Activated CD8-positive, alpha-beta T cell treated with anti-CD3 and anti-CD28 coated beads for 36 hours (primary cell): ENCODE results near the gene ZNF407. TPM values are rescaled to one million over a fixed set of nuclear protein-coding genes. Genes with fewer than 3 reads are reported as not detected.
"Not testable (repeated sequence)": the region's sequence is repeated elsewhere in the genome, so short reads cannot be mapped to it uniquely, and the experiment has no call there.

ENCODE experiments used
- ATAC-seq: fragments of 200-7000 bp; cut with Tn5 transposase; one replicate; pipeline ENCODE4 v1.10.0; 2021; ENCODE audit warnings: mild to moderate bottlenecking, moderate library complexity
- CTCF ChIA-PET: fragments of 350-600 bp; sonication (Branson Sonifier 250); formaldehyde crosslinking; loops from one replicate; lab custom pipeline; 2021; ENCODE audit warnings: antibody characterized with exemption; lab: Charles Lee
- POLR2A ChIA-PET: fragments of 350-600 bp; sonication (Branson Sonifier 250); formaldehyde crosslinking; loops from one replicate; lab custom pipeline; 2021; ENCODE audit warnings: antibody characterized with exemption; lab: Charles Lee
- DNase-seq: peaks from one replicate; pipeline ENCODE4 v3.0.0-alpha.2; 2020
- H3K27ac Mint-ChIP-seq: one replicate; pipeline ENCODE4 v1.8.0; 2021; ENCODE audit warnings: mild to moderate bottlenecking, mixed read lengths
- H3K27me3 Mint-ChIP-seq: one replicate; pipeline ENCODE4 v1.8.0; 2021; ENCODE audit warnings: mixed read lengths
- H3K36me3 Mint-ChIP-seq: one replicate; pipeline ENCODE4 v1.8.0; 2021; ENCODE audit warnings: low read depth, mixed read lengths
- H3K4me1 Mint-ChIP-seq: one replicate; pipeline ENCODE4 v1.8.0; 2021; ENCODE audit warnings: low read depth, mixed read lengths
- H3K4me3 Mint-ChIP-seq: one replicate; pipeline ENCODE4 v1.8.0; 2021; ENCODE audit warnings: mild to moderate bottlenecking, moderate library complexity, mixed read lengths
- H3K9me3 Mint-ChIP-seq: one replicate; pipeline ENCODE4 v1.8.0; 2021; ENCODE audit warnings: mixed read lengths
- intact Hi-C: fragments of 100-400 bp; cut with micrococcal nuclease; formaldehyde crosslinking; loops from one replicate; pipeline ENCODE4 v1.10.0; 2022
- total RNA-seq, 2 experiments: library from RNA; stranded (reverse); gene quantifications; one replicate each; pipeline ENCODE4 v1.2.3, GENCODE V29; 2021
- TF ChIP-seq, protein P1 (sequence below): fragments of 200-600 bp; IDR thresholded peaks from one replicate; pipeline ENCODE4 v1.8.0; 2022; ENCODE audit warnings: antibody characterized with exemption, mild to moderate bottlenecking

Gene ZNF407
- total RNA-seq, 2 experiments from 2014 or later = 9.9 to 10.8 TPM

DNA sequence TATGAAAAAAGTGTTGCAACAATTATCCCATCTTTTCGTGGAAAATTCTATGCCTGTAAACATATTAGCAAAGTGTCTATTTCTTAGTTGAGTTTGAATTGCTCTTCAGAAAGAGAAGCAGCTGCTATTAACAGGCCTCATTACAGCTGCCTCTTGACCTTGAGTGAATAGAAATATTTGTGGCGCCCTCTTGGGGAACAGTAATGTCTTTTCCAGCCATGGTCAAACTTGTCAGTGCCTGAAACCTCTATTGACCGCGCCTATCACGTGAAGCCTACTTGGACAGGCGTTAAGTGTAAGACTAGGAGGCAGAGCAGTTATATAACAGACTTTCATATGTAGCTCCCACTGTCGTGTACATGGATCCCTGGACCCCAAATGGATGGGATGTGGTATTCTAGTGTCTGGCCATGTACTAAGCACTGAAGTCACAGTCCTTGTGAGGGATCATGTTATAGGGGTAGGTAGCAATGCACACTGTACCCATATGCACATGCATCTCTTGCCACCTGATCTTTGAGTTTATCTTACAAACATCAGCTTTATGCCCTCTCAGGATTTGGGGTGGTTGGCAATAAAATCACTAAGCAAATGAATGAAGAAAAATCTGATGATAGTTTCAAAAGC lies 366.3 kb downstream of the ZNF407 start:
- ChIA-PET POLR2A (no interaction called here), CTCF (interaction anchor here (1.5 kb wide), 1 partner anchor 29 kb away, joined by 3 read pairs; no protein-coding TSS in a partner anchor)
- peaks cover 9% of the 10 kb centered on the region for H3K36me3 Mint-ChIP-seq
- no peak overlapping the region for H3K4me3 Mint-ChIP-seq
- H3K9me3 Mint-ChIP-seq = no peaks in the 10 kb centered on the region
- DNase-seq = no peak
- H3K27ac Mint-ChIP-seq = no peak overlapping the region
- ATAC-seq = no peak
- TF ChIP-seq, protein P1, sequence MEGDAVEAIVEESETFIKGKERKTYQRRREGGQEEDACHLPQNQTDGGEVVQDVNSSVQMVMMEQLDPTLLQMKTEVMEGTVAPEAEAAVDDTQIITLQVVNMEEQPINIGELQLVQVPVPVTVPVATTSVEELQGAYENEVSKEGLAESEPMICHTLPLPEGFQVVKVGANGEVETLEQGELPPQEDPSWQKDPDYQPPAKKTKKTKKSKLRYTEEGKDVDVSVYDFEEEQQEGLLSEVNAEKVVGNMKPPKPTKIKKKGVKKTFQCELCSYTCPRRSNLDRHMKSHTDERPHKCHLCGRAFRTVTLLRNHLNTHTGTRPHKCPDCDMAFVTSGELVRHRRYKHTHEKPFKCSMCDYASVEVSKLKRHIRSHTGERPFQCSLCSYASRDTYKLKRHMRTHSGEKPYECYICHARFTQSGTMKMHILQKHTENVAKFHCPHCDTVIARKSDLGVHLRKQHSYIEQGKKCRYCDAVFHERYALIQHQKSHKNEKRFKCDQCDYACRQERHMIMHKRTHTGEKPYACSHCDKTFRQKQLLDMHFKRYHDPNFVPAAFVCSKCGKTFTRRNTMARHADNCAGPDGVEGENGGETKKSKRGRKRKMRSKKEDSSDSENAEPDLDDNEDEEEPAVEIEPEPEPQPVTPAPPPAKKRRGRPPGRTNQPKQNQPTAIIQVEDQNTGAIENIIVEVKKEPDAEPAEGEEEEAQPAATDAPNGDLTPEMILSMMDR = peak; percentile 23
- H3K4me1 Mint-ChIP-seq = no peaks in the 10 kb centered on the region
- no peaks in the 10 kb centered on the region for H3K27me3 Mint-ChIP-seq
- intact Hi-C loops = no loop called here

DNA sequence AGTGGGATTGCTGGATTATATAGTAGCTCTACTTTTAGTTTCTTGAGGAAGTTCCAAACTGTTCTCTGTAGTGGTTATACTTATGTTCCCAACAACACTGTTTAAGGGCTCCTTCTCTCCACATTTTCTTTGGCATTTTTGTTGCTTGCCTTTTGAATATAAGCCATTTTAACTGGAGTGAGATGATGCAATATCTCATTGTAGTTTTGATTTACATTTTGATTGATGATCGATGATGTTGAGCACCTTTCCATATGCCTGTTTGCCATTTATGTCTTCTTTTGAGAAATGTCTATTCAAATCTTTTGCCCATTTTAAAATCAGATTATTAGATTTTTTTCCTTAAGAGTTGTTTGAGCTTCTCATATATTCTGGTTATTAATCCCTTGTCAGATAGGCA lies 368.0 kb downstream of the ZNF407 start:
- Mint-ChIP-seq H3K27ac (no peak overlapping the region), H3K9me3 (no peaks in the 10 kb centered on the region), H3K4me3 (no peak overlapping the region), H3K4me1 (no peaks in the 10 kb centered on the region), H3K27me3 (no peaks in the 10 kb centered on the region), H3K36me3 (peaks cover 9% of the 10 kb centered on the region)
- TF ChIP-seq, protein P1 = no peak
- CTCF ChIA-PET = no interaction called here
- DNase-seq (no peak), ATAC-seq (no peak)
- POLR2A ChIA-PET = no interaction called here
- intact Hi-C loops = no loop called here

DNA sequence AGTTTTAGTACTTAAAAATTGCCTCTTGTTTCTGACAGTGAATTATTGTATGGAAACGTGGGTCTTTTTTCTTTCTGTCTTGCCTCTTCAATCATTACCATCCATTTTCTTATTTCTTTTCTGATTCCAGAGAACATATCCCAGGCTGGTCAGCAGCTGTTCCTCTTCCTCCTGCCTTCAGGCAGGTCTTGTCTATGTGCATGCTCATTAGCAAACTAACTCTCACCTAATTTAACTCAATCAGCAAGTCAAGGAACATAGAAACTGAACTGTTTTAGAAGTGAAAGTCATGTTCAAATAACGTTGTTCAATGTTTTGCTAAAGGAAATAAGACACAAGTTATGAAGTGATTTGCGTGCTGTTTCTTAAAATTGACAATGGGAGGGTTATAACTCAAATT lies 369.8 kb downstream of the ZNF407 start:
- ATAC-seq (no peak), DNase-seq (no peak)
- ChIA-PET POLR2A (no interaction called here), CTCF (no interaction called here)
- intact Hi-C loops = no loop called here
- TF ChIP-seq, protein P1 = no peak
- H3K27me3 Mint-ChIP-seq = no peaks in the 10 kb centered on the region
- no peak overlapping the region for H3K27ac Mint-ChIP-seq
- H3K4me1 Mint-ChIP-seq = no peaks in the 10 kb centered on the region
- peaks cover 9% of the 10 kb centered on the region for H3K36me3 Mint-ChIP-seq
- H3K4me3 Mint-ChIP-seq = no peak overlapping the region
- no peaks in the 10 kb centered on the region for H3K9me3 Mint-ChIP-seq

DNA sequence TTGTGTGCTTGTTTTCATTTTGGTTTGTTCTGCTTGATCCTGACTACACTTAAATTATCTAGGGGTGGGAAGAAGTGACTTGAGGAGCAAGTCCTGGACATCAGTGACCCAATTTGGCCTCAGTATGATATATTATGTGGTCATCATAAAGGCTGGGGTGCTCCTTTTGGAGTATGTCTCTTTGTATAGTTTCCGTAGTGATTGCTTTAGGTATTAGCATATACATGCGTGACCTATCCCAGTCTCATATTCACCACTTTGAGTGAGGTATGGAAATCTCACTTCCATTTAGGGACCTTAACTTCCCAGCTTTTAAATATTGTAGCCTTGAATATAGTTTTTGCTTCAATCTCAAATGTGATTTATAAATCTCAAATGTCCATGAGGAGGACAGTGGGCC lies 370.3 kb downstream of the ZNF407 start:
- ATAC-seq (no peak), DNase-seq (no peak)
- H3K4me3 Mint-ChIP-seq = no peak overlapping the region
- H3K36me3 Mint-ChIP-seq = peaks cover 9% of the 10 kb centered on the region
- CTCF ChIA-PET = no interaction called here
- H3K9me3 Mint-ChIP-seq = no peaks in the 10 kb centered on the region
- H3K4me1 Mint-ChIP-seq = no peaks in the 10 kb centered on the region
- intact Hi-C loops = no loop called here
- TF ChIP-seq, protein P1 = no peak
- H3K27ac Mint-ChIP-seq = no peak overlapping the region
- H3K27me3 Mint-ChIP-seq = no peaks in the 10 kb centered on the region
- POLR2A ChIA-PET = no interaction called here

DNA sequence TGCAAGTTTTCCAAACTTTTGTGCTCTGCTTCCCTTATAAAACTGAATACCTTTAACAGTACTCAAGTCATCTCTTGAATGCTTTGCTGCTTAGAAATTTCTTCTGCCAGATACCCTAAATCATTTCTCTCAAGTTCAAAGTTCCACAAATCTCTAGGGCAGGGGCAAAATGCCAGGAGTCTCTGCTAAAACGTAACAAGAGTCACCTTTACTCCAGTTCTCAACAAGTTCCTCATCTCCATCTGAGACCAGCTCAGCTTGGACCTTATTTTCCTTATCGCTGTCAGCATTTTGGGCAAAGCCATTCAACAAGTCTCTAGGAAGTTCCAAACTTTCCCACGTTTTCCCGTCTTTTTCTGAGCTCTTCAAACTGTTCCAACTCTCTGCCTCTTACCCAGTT lies 373.7 kb downstream of the ZNF407 start:
- ATAC-seq, H3K4me3 Mint-ChIP-seq, DNase-seq, POLR2A ChIA-PET, intact Hi-C loops, H3K27me3 Mint-ChIP-seq, H3K36me3 Mint-ChIP-seq, H3K27ac Mint-ChIP-seq, H3K9me3 Mint-ChIP-seq, H3K4me1 Mint-ChIP-seq: not testable (repeated sequence)
- CTCF ChIA-PET = interaction anchor here (0.7 kb wide), 1 partner anchor 253 kb away, joined by 3 read pairs; no protein-coding TSS in a partner anchor

DNA sequence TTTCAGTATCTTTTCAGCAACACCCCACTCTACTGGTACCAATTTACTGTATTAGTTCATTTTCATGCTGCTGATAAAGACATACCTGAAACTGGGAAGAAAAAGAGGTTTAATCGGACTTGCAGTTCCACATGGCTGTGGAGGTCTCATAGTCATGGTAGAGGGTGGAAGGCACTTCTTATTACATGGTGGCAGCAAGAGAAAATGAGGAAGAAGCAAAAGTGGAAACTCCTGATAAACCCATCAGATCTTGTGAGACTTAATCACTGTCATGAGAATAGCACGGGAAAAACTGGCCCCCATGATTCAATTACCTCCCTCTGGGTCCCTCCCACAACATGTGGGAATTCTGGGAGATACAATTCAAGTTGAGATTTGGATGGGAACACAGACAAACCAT lies 374.1 kb downstream of the ZNF407 start:
- CTCF ChIA-PET = interaction anchor here (0.7 kb wide), 1 partner anchor 252 kb away, joined by 3 read pairs; no protein-coding TSS in a partner anchor

More for the DNA sequence above, 374.1 kb downstream of the ZNF407 start:
- H3K27me3 Mint-ChIP-seq, H3K36me3 Mint-ChIP-seq, DNase-seq, intact Hi-C loops, H3K4me3 Mint-ChIP-seq, H3K4me1 Mint-ChIP-seq, POLR2A ChIA-PET, ATAC-seq, H3K9me3 Mint-ChIP-seq, H3K27ac Mint-ChIP-seq: not testable (repeated sequence)
